Activated gamma-delta T cell (primary cell): ENCODE measurements around the gene TMEM92.

Experiments
- DNase-seq: peaks from one replicate; lab custom pipeline; 2025; lab: John Stamatoyannopoulos, UW
- total RNA-seq, 2 donors: gene quantifications; one replicate each; lab custom pipeline; 2026; lab: John Stamatoyannopoulos, UW

The TMEM92 gene
- 0 reads per million in 2 donors for total RNA-seq

DNA sequence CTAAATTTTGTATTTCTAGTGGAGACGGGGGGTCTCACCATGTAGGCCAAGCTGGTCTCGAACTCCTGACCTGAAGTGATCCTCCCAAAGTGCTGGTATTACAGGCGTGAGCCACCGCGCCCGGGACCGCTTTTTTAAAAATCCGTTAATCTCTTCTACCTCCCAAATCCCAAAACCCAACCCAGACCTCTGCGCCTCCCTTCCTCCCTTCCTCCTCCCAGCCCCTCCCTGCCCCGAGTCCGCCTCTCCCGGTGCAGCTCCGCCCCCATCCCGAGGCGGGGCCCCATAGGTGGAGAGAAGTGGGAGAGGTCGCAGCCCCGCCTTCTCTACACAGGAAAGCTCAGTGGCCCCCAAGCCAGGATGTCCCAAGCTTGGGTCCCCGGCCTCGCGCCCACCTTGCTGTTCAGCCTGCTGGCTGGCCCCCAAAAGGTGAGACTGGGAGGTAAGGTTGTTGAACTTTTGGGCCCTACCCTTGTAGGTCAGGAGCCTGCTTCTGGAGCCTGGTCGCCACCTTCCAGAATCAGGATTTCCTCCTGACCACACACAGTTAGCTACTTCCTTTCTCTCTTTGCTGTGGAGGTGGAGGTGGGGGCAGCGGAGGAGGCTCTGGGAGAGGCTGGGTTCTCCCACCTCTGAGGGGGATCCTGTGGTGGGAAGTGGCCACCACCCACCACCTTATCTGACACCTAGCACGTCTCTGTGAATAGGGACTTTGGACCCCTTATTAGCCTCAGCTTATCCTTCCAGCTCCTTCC lies at the start of gene TMEM92:
Gene TMEM92, plus strand, starts transcription at position 325 of the 755 bp plus-strand sequence. Its CDS starts 36 bp downstream, at position 361.
- no peak for DNase-seq

- DNase-seq, result no peak
These were observed 48.5 kb upstream of the TMEM92 start for GRCh38 chr17:50225701-50226240.

DNA sequence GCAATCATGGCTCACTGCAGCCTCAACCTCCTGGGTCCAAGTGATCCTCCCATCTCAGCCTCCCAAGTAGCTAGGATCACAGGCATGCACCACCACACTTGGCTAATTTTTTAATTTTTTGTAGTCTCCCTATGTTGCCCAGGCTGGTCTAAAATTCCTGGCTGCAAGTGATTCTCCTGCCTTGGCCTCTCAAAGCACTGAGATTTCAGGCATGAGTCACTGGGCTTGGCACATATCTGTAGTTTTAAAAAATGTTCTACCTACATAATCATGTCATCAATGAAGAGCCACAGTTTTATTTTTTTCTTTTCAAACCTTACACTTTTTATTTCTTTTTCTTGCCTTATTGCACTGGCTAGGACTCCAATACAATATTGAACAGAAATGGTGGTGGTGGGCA lies 39.7 kb upstream of the TMEM92 start:
- DNase-seq, result no peak

DNA sequence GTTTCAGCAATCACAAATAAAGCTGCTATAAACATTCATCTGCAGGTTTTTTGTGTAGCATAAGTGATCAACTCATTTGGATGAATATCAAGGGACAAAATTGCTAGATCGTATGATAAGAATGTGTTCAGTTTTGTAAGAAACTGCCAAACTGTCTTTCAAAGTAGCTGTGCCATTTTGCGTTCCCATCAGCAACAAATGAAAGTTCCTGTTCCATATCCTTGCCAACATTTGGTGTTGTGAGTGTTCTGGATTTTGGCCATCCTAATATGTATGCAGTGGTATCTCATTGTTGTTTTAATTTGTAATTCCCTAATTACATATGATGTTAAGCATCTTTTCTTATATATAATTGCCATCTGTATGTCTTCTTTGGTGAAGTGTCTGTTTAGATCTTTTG lies 36.4 kb upstream of the TMEM92 start:
- DNase-seq, result no peak

GRCh38 chr17:50238601-50239280 lies 35.5 kb upstream of the TMEM92 start:
- DNase-seq, result no peak

DNA sequence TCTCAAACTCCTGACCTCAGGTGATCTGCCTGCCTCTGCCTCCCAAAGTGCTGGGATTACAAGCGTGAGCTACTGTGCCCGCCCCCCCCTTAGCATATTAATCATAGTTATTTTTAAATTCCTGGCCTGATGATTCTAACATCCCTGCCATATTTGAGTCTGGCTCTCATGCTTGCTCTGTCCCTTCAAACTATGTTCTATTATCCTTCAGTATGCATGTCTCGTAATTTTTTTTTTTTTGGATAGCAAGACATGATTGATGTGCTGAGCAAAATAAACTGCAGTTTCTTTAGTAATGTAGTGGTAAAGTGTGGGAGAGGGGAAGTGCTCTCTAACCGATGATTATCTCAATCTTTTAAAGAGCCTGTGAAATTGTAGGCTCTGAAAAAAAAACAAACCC lies 34.3 kb upstream of the TMEM92 start:
- DNase-seq, result no peak

GRCh38 chr17:50240851-50241250 lies 33.4 kb upstream of the TMEM92 start:
- no peak for DNase-seq

- DNase-seq, result no peak
These were observed 32.8 kb upstream of the TMEM92 start for GRCh38 chr17:50241431-50241830.

DNA sequence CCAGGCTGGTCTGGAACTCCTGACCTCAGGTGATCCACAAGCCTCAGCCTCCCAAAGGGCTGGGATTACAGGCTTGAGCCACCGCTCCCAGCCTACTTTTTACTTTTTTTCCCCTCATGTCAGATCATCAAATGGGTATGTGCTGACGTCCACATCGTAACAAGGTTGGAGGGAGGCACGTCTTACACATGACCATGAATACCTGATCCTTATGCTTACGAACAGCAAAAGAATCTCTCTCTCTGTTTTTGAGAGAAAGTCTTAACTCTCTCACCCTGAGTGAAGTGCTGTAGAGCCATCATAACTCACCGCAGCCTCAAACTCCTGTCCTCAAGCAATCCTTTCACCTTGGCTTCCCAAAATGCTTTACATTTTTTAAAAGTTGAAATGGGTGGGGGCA lies 29.5 kb upstream of the TMEM92 start:
- no peak for DNase-seq

GRCh38 chr17:50248255-50248654 lies 26.0 kb upstream of the TMEM92 start:
- DNase-seq, result no peak

- DNase-seq, result no peak
These were observed 21.5 kb upstream of the TMEM92 start for GRCh38 chr17:50252781-50253180.

- DNase-seq, result no peak
These were observed 18.3 kb upstream of the TMEM92 start for GRCh38 chr17:50255766-50256635.

- DNase-seq, result no peak
These were observed 17.2 kb upstream of the TMEM92 start for GRCh38 chr17:50256826-50257618.

- DNase-seq, result no peak
These were observed 16.5 kb upstream of the TMEM92 start for GRCh38 chr17:50257676-50258224.

DNA sequence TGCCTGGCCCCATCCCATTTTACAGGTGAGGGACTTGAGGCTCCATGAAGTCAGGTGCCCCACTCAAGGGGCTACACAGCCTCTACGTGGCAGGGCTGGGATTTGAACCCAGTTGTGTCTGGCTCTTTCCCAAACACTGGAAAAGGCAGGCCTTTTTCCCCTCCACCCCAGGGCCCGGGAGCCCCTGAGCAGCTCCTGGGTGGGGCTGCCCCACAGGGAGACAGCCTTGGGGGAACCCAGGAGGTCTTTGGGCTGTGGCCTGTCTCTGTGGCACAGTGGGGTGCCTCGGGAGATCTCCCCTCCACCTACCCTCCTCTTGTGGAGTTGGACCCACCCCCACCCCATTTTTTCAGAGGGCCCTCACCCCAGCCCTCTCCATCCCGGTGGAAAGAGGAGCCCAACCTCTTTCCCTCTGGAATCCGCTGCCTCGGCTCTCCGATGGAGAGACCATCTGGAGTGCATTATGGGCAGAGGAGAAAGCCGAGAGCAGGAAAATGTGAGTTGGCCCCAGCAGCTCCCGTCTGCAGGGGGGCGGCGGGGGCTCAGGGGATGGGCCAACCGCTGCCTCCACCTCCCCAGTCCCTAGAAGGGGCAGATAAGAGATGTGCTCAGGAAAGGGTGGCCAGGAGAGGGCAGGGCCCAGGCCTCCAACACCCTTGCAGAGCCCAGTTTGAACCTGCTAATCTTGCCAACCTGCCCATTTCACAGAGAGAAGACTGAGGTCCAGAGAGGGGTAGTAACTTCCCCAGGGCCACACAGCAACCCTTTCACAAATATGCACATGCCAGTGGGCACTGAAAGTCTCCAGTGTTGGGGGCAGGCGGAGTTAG lies 15.4 kb upstream of the TMEM92 start:
- no peak for DNase-seq

- no peak for DNase-seq
These were observed 14.6 kb upstream of the TMEM92 start for GRCh38 chr17:50259477-50260324.

GRCh38 chr17:50260501-50260911 lies 13.8 kb upstream of the TMEM92 start:
- DNase-seq, result no peak

GRCh38 chr17:50261051-50261915 lies 13.0 kb upstream of the TMEM92 start:
- DNase-seq, result no peak
